CD4-positive, alpha-beta T cell (primary cell): Measurements from ENCODE around the gene UPK1A. TPM values are rescaled to one million over a fixed set of nuclear protein-coding genes. Genes with fewer than 3 reads are reported as not detected.

Experiments used
- ATAC-seq: fragments of 200-7000 bp; cut with Tn5 transposase; one replicate; pipeline ENCODE4 v1.10.0; 2022; ENCODE audit warnings: mild to moderate bottlenecking; ENCODE audit not compliant: poor library complexity
- CTCF ChIA-PET: fragments of 350-600 bp; sonication (Branson Sonifier 250); formaldehyde crosslinking; loops from one replicate; lab custom pipeline; 2021; ENCODE audit warnings: antibody characterized with exemption, inconsistent platforms; lab: Charles Lee
- POLR2A ChIA-PET: fragments of 350-600 bp; sonication (Branson Sonifier 250); formaldehyde crosslinking; loops from one replicate; lab custom pipeline; 2021; ENCODE audit warnings: antibody characterized with exemption, inconsistent platforms; lab: Charles Lee
- DNase-seq, 14 experiments: peaks; one replicate each; pipeline ENCODE4 v3.0.0-alpha.2; 2013 to 2020; ENCODE audit warnings: mixed read lengths in 2 of 14
- H3K27ac ChIP-seq, 2 donors: one replicate each; pipeline versions ENCODE4 v1.5.1 to v1.7.0; 2013; ENCODE audit warnings: low read length in 2 of 2, low read depth in 1 of 2, mild to moderate bottlenecking in 1 of 2
- H3K27me3 ChIP-seq, 2 experiments: 1 replicate in 1 of 2; 2 replicates in 1 of 2; pipeline versions ENCODE4 v1.6.1 to v1.7.0; 2013; ENCODE audit warnings: low read length in 2 of 2, control low read depth in 1 of 2, mild to moderate bottlenecking in 1 of 2, moderate library complexity in 1 of 2; ENCODE audit not compliant: insufficient read depth in 2 of 2, control insufficient read depth in 1 of 2
- H3K36me3 ChIP-seq: one replicate; pipeline ENCODE4 v1.6.1; 2013; ENCODE audit warnings: low read length, control low read depth; ENCODE audit not compliant: insufficient read depth
- H3K4me1 ChIP-seq: one replicate; pipeline ENCODE4 v1.6.1; 2013; ENCODE audit warnings: low read length, control low read depth; ENCODE audit not compliant: insufficient read depth
- H3K4me3 ChIP-seq: one replicate; pipeline ENCODE4 v1.5.1; 2013; ENCODE audit warnings: mild to moderate bottlenecking, low read length, moderate library complexity
- H3K9me3 ChIP-seq, 2 experiments: 1 replicate in 1 of 2; 2 replicates in 1 of 2; pipeline versions ENCODE4 v1.6.1 to v1.7.0; 2013; ENCODE audit warnings: low read length in 2 of 2, mild to moderate bottlenecking in 2 of 2, control low read depth in 1 of 2, moderate library complexity in 1 of 2; ENCODE audit not compliant: control insufficient read depth in 1 of 2, insufficient read depth in 1 of 2
- H3K27ac Mint-ChIP-seq: one replicate; pipeline ENCODE4 v1.8.0; 2020; ENCODE audit warnings: mixed read lengths
- H3K27me3 Mint-ChIP-seq: one replicate; pipeline ENCODE4 v1.8.0; 2021; ENCODE audit warnings: mixed read lengths
- H3K36me3 Mint-ChIP-seq: one replicate; pipeline ENCODE4 v1.8.0; 2021; ENCODE audit warnings: low read depth, mixed read lengths
- H3K4me1 Mint-ChIP-seq: one replicate; pipeline ENCODE4 v1.8.0; 2021; ENCODE audit warnings: low read depth, mixed read lengths
- H3K4me3 Mint-ChIP-seq: one replicate; pipeline ENCODE4 v1.8.0; 2020; ENCODE audit warnings: mild to moderate bottlenecking, mixed read lengths
- H3K9me3 Mint-ChIP-seq: one replicate; pipeline ENCODE4 v1.8.0; 2020; ENCODE audit warnings: mixed read lengths
- intact Hi-C, 2 experiments: fragments of 100-400 bp; cut with DNase I in 1 of 2; cut with micrococcal nuclease in 1 of 2; formaldehyde crosslinking; loops; one replicate each; pipeline versions ENCODE4 v1.15.1 to v1.9.0; 2023 to 2025; cut with DNase I, micrococcal nuclease
- total RNA-seq, 174 experiments: library from RNA in 2 of 174; stranded (reverse) in 2 of 174; gene quantifications; one replicate each; pipeline ENCODE4 v1.2.3 and lab custom pipeline; 2021 to 2026
- TF ChIP-seq, protein P1 (sequence below): fragments of 200-600 bp; IDR thresholded peaks from one replicate; pipeline ENCODE4 v1.8.0; 2022; ENCODE audit warnings: antibody characterized with exemption, mild to moderate bottlenecking

Gene UPK1A
- total RNA-seq, 2 experiments from 2014 or later = 0.36 to 0.47 TPM

DNA sequence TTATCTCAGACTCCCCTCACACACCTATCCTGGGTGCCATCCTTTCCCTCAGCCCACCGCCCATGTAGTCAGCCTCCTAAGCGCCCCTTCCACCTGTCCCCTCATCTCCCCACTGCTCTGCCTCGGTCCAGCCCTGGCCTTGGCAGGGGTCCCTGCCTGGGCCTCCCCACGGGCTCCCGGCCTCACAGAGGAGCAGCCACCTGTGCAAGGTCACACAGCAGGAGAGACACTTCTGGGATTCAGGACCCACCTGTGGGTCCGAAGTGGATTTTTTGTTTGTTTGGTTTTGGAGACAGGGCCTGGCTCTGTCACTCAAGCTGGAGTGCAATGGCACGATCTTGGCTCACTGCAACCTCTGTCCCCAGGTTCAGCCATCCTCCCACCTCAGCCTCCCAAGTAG is 713 bp upstream of the UPK1A start:
- ATAC-seq (no peak), DNase-seq (no peak)
- peaks cover 4 to 6% of the 10 kb centered on the region in 2 experiments for H3K27me3 ChIP-seq
- TF ChIP-seq, protein P1, sequence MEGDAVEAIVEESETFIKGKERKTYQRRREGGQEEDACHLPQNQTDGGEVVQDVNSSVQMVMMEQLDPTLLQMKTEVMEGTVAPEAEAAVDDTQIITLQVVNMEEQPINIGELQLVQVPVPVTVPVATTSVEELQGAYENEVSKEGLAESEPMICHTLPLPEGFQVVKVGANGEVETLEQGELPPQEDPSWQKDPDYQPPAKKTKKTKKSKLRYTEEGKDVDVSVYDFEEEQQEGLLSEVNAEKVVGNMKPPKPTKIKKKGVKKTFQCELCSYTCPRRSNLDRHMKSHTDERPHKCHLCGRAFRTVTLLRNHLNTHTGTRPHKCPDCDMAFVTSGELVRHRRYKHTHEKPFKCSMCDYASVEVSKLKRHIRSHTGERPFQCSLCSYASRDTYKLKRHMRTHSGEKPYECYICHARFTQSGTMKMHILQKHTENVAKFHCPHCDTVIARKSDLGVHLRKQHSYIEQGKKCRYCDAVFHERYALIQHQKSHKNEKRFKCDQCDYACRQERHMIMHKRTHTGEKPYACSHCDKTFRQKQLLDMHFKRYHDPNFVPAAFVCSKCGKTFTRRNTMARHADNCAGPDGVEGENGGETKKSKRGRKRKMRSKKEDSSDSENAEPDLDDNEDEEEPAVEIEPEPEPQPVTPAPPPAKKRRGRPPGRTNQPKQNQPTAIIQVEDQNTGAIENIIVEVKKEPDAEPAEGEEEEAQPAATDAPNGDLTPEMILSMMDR = no peak
- H3K27ac ChIP-seq = no peak overlapping the region
- ChIA-PET POLR2A (no interaction called here), CTCF (no interaction called here)
- H3K36me3 ChIP-seq = peaks cover 32% of the 10 kb centered on the region
- intact Hi-C loops = no loop called here
- no peak overlapping the region for H3K4me3 ChIP-seq
- Mint-ChIP-seq H3K27ac (no peak overlapping the region), H3K36me3 (peaks cover 34% of the 10 kb centered on the region), H3K4me3 (no peak overlapping the region), H3K9me3 (no peaks in the 10 kb centered on the region), H3K4me1 (no peaks in the 10 kb centered on the region), H3K27me3 (peaks cover 6% of the 10 kb centered on the region)
- no peaks in the 10 kb centered on the region for H3K4me1 ChIP-seq
- H3K9me3 ChIP-seq = no peaks in the 10 kb centered on the region

DNA sequence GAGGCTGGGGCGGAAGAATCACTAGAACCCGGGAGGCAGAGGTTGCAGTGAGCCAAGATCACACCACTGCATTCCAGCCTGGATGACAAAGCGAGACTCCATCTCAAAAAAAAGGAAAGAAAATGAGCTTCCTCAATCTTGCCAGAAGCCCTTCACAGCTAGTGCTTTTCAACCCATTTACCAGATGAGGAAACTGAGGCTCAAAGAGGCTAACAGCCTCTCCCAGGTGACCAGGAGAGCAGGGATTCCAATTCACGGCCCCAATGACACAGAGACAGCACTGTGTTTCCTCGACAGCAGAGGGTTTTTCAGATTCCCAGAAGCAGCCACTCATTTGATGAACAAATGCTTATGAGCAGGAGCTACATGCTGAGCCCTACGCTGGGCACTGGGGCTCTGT is 3.2 kb downstream of the UPK1A start:
- peaks cover 7% of the 10 kb centered on the region for H3K36me3 ChIP-seq
- CTCF ChIA-PET = no interaction called here
- Mint-ChIP-seq H3K4me1 (peaks cover 10% of the 10 kb centered on the region), H3K27me3 (peaks cover 24% of the 10 kb centered on the region), H3K9me3 (no peaks in the 10 kb centered on the region), H3K4me3 (no peak overlapping the region), H3K36me3 (peaks cover 5% of the 10 kb centered on the region), H3K27ac (no peak overlapping the region)
- H3K27ac ChIP-seq = no peak overlapping the region
- H3K27me3 ChIP-seq = peaks cover 11 to 13% of the 10 kb centered on the region in 2 experiments
- H3K9me3 ChIP-seq = no peaks in the 10 kb centered on the region
- DNase-seq = no peak
- intact Hi-C loops = no loop called here
- H3K4me3 ChIP-seq = no peak overlapping the region
- H3K4me1 ChIP-seq = peaks cover 12% of the 10 kb centered on the region
- TF ChIP-seq, protein P1 = no peak
- no peak for ATAC-seq
- POLR2A ChIA-PET = no interaction called here

DNA sequence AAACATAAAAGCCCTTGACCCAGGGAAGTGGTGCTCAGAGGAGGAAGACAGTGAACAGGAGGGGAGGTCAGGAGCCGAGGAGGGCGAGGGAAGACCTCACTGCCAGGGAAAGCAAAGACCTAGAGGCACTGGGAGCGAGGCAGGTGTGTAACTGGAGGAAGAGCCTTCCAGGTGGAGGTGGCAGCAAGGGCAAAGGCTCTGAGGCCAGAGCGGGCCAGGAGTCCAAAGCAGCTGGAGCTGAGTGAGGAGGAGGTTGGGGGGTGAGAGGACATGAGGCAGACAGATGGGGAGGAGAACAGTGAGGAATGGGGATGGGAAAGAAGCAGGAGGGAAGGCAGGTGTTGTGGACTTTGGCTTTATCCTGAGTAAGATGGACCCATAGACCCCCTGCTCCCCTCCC is 3.7 kb downstream of the UPK1A start:
- Histone ChIP-seq H3K4me3 (no peak overlapping the region), H3K36me3 (peaks cover 4% of the 10 kb centered on the region), H3K27me3 (peaks cover 11 to 13% of the 10 kb centered on the region in 2 experiments), H3K9me3 (no peaks in the 10 kb centered on the region), H3K4me1 (peaks cover 12% of the 10 kb centered on the region), H3K27ac (no peak overlapping the region)
- Mint-ChIP-seq H3K27me3 (peaks cover 24% of the 10 kb centered on the region), H3K4me1 (peaks cover 10% of the 10 kb centered on the region), H3K4me3 (no peak overlapping the region), H3K9me3 (no peaks in the 10 kb centered on the region), H3K36me3 (peaks cover 5% of the 10 kb centered on the region), H3K27ac (no peak overlapping the region)
- CTCF ChIA-PET = no interaction called here
- POLR2A ChIA-PET = no interaction called here
- DNase-seq (no peak), ATAC-seq (no peak)
- TF ChIP-seq, protein P1 = no peak
- intact Hi-C loops = loop anchor here in 1 of 2 experiments (10.0 kb wide), 1 partner anchor 105 kb away; the partner anchor contains the start of gene ATP4A
